Stimulated activated CD4-positive, alpha-beta T cell treated with anti-CD3 and anti-CD28 coated beads, Interleukin-1b, Interleukin-23, amount 100 ng/mL, for 1 hour (primary cell): ENCODE measurements around the gene TMEM116.
"Not testable (repeated sequence)": the region's sequence is repeated elsewhere in the genome, so short reads cannot be mapped to it uniquely, and the experiment has no call there.

Experiments
- DNase-seq, 2 donors: peaks; one replicate each; pipeline ENCODE4 v3.0.0-alpha.2; 2020; ENCODE audit warnings: low read depth in 2 of 2

The TMEM116 gene

GRCh38 chr12:111976291-111976690 lies 36.7 kb downstream of the TMEM116 start:
- DNase-seq = no peak

GRCh38 chr12:111975161-111975931 lies 37.6 kb downstream of the TMEM116 start:
- no peak for DNase-seq

GRCh38 chr12:111971800-111972199 lies 41.2 kb downstream of the TMEM116 start:
- no peak for DNase-seq

DNA sequence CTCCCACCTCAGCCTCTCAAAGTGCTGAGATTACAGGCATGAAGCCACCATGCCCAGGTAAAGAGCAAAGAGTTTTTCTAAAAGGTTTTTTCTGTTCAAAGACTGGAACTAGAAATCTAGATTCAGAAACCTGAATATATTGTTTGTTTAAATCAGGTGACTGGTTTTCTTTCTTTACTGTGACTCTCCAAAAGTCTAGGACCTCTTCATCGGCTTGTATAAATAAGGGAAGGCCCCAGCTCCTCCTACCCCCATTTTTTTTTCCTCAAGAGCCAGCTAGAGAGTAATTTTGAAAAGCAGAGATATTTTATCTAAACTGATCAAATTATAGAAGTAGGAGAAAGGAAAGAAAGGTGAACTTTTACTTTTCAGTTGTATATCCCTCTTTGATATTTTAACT lies 48.0 kb downstream of the TMEM116 start:
- no peak for DNase-seq

DNA sequence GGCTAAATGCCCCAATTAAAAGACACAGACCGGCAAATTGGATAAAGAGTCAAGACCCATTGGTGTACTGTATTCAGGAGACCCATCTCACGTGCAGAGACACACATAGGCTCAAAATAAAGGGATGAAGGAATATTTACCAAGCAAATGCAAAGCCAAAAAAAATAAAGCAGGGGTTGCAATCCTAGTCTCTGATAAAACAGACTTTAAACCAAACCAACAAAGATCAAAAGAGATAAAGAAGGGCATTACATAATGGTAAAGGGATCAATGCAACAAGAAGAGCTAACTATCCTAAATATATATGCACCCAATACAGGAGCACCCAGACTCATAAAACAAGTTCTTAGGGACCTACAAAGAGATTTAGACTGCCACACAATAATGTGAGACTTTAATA lies 53.4 kb downstream of the TMEM116 start:
- not testable (repeated sequence) for DNase-seq

DNA sequence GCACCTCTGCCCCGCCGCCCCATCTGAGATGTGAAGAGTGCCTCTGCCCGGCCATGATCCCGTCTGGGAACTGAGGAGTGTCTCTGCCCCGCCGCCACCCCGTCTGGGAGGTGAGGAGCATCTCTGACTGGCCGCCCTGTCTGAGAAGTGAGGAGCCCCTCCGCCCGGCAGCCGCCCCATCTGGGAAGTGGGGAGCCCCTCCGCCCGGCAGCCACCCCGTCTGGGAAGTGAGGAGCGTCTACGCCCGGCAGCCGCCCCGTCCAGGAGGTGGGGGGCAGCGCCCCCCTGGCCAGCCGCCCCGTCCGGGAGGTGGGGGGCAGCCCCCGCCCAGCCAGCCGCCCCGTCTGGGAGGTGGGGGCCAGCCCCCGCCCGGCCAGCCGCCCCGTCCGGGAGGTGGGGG lies 55.7 kb downstream of the TMEM116 start:
- not testable (repeated sequence) for DNase-seq

- no peak for DNase-seq
Observed at GRCh38 chr12:111954969-111955368, 58.0 kb downstream of the TMEM116 start.

DNA sequence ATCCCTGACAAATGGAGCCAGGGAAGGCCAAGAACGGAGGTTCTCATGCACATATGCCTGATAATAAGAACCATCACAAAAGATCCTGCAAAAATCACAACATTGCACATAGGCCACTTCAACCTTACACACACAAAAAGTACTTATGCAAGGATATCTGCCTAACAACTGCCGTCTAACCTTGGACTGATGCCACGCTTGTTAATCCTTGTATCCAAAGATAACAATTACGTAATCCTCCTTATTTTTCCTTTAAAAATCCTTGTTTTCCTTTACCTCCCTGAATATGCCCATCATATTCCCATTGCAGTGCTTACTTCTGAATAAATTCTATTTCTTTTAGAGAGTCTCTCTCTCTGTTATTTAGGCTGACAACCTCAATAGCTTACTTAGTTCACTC lies 59.5 kb downstream of the TMEM116 start:
- DNase-seq = no peak

DNA sequence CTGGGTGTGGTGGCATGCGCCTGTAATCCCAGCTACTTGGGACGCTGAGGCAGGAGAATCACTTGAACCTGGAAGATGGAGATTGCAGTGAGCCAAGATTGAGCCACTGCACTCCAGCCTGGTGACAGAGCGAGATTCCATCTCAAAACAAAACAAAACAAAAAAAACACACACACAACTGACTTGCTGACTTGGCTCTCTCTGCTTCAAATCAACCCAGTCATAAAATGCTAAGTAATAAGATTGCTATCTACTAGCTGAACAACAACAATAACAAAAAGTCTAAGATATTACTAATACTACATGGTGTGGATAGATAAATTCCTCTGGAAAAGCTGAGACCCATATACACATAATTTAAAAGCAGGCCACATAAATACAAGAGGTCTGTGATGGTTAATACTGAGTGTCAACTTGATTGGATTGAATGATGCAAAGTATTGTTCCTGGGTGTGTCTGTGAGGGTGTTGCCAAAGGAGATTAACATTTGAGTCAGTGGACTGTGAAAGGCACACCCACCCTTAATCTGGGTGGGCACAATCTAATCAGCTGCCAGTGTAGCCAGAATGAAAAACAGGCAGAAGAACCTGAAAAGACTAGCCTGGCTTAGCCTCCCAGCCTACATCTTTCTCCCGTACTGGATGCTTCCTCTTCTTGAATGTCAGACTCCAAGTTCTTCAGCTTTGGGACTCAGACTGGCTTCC lies 60.7 kb downstream of the TMEM116 start:
- not testable (repeated sequence) for DNase-seq

DNA sequence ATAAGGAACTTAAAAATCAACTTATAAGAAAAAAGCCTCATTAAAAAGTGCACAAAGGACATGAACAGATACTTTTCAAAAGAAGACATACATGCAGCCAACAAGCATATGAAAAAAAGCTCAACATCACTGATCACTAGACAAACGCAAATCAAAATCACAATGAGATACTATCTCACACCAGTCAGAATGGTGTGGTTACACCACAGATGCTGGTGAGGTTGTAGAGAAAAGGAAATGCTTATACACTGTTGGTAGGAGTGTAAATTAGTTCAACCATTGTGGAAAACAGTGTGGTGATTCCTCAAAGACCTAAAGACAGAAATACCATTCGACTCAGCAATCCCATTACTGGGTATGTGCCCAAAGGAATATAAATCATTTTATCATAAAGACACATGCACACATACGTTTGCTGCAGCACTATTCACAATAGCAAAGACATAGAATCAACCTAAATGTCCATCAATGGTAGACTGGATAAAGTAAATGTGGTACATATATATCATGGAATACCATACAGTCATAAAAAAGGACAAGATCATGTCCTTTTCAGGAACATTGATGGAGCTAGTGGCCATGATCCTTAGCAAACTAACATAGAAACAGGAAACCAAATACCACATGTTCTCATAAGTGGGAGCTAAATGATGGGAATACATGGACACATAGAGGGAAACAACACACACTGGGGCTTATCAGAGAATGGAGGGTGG lies 61.8 kb downstream of the TMEM116 start:
- DNase-seq = not testable (repeated sequence)

GRCh38 chr12:111943929-111944328 lies 69.0 kb downstream of the TMEM116 start:
- no peak for DNase-seq

DNA sequence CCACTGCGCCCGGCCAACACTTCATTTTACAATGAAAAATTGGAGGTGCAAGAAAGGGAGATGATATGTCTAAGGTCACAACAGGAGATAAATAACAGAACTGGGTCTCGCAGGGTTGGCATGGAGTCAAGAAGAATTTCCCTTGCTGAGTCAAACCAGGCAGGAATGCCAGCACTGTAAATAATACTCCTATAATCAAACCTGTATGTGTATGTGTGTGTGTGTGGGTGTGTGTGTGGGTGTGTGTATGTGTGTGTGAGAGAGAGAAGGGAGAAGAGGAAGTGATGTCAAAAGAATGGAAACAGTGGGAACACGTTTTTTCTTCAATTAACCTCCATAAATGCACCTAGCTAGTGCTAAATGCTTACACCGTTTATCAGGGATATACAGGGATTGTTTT lies 70.4 kb downstream of the TMEM116 start:
- no peak for DNase-seq

DNA sequence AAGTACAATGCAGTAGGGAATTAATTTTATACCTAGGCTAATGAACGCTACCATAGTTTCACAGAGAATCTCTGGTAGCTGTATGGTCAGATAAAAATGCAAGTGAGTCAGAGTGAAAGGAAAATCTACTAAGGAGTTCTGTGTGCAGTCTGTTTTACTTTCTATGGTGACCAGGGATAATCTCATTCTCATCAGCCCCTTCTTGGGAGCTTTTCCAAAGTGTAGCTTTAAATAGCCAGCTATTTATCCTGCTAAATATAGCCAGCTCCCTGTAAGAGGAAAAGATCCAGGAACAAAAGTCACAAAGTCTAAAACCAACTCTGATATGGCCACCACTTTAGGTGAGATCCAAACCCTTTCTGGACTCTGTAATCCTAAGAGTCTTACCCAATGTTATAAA lies 75.5 kb downstream of the TMEM116 start:
- DNase-seq = no peak

DNA sequence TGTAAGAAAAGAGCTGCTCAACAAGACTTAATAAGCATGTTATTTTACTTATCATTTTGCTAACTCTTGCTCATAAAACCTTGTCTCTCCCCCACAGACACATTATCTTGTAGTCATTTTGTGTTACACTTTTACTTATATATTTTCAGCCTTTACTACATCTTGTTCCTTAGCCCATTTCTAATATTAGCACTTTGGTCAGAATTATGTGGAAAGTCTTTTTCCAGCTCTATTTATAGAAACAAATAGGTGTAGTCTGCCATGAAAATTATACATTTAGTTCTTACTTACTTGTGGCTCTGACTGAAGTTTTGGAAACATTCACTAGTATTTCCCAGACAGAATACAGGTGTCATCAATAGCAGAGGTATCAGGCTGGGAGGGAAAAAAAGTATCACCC lies 76.1 kb downstream of the TMEM116 start:
- DNase-seq = no peak

DNA sequence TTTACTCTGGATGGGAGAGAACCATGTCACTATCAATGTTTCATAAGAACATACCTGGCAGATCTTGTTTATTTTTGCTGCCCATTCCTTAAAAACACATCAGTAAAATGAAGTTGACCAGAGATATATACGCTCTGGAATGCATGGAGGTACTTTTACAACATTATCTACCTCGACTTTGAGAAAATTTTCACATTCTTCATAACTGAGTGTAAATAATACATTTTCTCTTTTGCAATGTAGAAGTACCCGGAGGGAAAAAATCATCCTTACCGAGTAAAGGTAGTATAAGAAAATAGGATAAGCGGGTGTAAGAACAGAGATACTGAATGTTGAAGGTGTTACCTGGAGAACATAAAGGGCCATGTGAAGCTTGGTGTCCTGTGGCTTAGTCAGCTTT lies 80.7 kb downstream of the TMEM116 start:
- DNase-seq = no peak

DNA sequence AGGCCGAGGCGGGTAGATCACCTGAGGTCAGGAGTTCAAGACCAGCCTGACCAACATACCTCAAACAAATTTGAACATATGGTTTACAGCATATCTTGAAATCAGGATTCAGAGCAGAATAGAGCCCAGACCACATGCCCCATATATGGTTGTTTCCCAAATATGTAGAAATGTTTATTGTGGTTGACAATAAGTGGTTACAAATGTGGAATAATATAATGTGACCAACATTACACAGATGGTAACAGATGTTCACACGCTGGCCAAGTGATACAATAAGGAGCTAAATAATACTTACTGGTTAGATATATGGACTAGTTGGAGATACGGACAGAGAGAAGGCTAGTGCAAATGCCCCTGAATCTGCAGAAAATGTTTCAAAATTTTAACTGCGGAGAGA lies 85.6 kb downstream of the TMEM116 start:
- no peak for DNase-seq

DNA sequence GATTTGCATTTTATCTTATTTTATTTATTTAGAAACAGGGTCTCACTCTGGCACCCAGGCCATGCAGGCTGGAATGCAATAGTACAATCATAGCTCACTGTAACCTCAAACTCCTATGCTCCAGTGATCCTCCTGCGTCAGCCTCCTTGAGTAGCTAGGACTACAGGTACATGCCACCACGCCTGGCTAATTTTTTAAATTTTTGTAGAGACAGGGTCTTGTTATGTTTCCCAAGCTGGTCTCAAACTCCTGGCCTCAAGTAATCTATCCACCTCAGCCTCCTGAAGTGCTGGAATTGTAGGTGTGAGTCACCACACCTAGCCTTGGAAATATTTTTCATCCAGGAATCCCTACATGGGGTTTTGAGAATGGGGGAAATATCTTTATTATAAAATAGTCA lies 86.3 kb downstream of the TMEM116 start:
- no peak for DNase-seq

GRCh38 chr12:111925171-111925570 lies 87.8 kb downstream of the TMEM116 start:
- DNase-seq = no peak

DNA sequence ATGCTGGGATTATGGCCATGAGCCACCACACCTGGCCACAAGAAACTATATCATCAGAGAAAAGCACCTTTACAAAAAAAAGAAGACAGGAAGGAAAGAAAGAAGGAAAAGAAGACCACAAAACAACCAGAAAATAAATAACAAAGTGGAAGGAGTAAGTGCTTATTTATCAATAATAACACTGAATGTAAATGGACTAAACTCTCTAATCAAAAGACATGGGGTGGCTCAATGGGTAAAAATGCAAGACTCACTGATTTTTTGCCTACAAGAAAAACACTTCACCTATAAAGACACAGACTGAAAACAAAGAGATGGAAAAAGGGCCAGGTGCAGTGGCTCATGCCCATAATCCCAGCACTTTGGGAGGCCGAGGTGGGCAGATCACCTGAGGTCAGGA lies 105.2 kb downstream of the TMEM116 start:
- DNase-seq = no peak

- DNase-seq = no peak
Observed at GRCh38 chr12:111905502-111905901, 107.5 kb downstream of the TMEM116 start.

DNA sequence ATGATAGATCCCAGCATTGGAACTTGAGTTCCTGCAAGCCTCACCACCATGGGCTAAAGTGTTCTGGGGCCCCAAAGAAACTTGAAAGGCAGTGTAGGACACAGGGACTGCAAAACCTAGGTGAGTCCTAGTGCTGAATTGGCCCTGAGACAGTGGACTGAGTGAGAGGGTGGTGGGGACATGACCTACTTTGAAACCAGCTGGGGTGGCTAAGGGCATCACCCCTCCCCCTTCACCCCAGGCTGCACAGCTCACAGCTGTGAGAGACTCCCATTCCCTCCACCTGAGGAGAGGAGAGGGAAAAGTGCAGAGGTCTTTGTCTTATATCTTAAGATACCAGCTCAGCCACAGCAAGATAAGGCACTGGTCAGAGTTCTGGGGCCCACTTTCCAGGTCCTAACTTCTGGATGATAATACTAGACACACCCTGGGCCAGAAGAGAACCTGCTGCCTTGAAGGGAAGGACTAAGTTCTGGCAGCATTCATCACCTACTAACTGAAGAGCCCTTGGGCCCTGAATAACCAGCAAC lies 108.5 kb downstream of the TMEM116 start:
- no peak for DNase-seq

DNA sequence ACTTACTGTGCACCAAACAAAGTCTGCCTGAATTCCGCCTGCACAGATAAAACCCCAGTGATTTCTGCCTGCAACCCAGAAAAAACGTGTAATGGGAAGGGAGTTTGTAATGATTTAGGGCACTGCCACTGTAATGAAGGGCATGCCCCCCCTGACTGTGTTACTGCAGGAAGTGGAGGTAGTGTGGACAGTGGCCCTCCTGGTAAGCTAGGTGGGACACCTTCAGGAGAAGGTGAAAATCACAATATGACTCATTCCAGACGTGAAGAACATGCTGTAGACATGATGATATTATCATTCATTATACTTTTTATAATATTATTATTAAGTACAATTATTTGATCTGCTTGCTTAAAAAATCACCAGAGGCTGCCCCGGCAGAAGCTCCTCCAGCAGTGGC lies 111.8 kb downstream of the TMEM116 start:
- DNase-seq = no peak

DNA sequence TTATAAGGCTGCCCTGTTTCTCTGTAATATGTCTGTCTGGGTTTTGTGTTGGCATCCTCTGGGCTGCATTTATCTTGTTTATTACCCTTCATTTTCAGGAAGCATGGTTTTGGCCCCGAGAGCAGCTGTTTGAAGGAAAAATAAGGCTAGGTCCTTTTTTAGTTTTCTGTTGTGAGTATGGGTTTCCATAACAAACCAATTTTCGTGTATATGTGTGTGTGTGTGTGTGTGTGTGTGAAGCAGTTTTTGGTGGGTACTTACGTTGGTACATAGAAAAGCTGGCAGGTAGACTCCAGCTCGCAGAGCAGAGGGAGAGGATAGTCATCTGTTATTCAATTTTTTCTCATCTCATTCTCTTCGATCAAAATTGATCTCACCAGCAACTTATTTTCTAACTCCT lies 118.4 kb downstream of the TMEM116 start:
- DNase-seq = no peak
